GM12878 (cell line): ENCODE measurements around the gene RAPGEF4. TPM values are rescaled to one million over a fixed set of nuclear protein-coding genes. Genes with fewer than 3 reads are reported as not detected.

Source experiments
- ATAC-seq: fragments of 200-7000 bp; cut with Tn5 transposase; 3 replicates; pipeline ENCODE4 v1.9.1; 2020; ENCODE audit warnings: mild to moderate bottlenecking, moderate library complexity
- BruUV-seq: library from RNA; stranded (reverse); fragments of 400-500 nt; replicated peaks from 2 replicates; lab custom pipeline; 2021; lab: Mats Ljungman, UMichigan
- CTCF ChIA-PET: fragments of 300-600 bp; sonication (Branson Sonifier 250); formaldehyde crosslinking; extraction: SDS; loops from one replicate; lab custom pipeline; 2021; ENCODE audit warnings: inconsistent platforms; lab: Yijun Ruan, JAX
- POLR2A ChIA-PET: fragments of 350-600 bp; formaldehyde crosslinking; extraction: SDS; loops from one replicate; lab custom pipeline; 2021; ENCODE audit warnings: inconsistent platforms; lab: Charles Lee
- RAD21 ChIA-PET: fragments of 300-600 bp; sonication (Branson Sonifier 250); formaldehyde crosslinking; loops from one replicate; lab custom pipeline; 2023; ENCODE audit warnings: antibody characterized with exemption; ENCODE audit not compliant: unreplicated experiment; lab: Charles Lee
- SMC1A ChIA-PET: fragments of 300-600 bp; sonication (Branson Sonifier 250); formaldehyde crosslinking; loops from one replicate; lab custom pipeline; 2023; ENCODE audit not compliant: unreplicated experiment, uncharacterized antibody; lab: Charles Lee
- DNase-seq: peaks from one replicate; pipeline ENCODE4 v3.0.0-alpha.2; 2011; ENCODE audit warnings: low read depth, low spot score
- FAIRE-seq: peaks from 3 replicates; lab custom pipeline; 2011; peaks lifted over from hg19 to GRCh38; lab: Jason Lieb, UNC
- H2AFZ ChIP-seq: 2 replicates; pipeline ENCODE4 v1.6.0; 2011; ENCODE audit warnings: low read depth, low read length, control low read depth; ENCODE audit not compliant: control insufficient read depth
- H3K27ac ChIP-seq: 2 replicates; pipeline ENCODE4 v1.5.1; 2011; ENCODE audit warnings: control low read depth; ENCODE audit not compliant: control insufficient read depth, insufficient read depth
- H3K27me3 ChIP-seq, 2 experiments: replicated peaks in 1 of 2; 2 replicates each; pipeline versions ENCODE4 v1.6.0 to v1.6.1; 2011; ENCODE audit warnings: low read length in 1 of 2; ENCODE audit not compliant: control insufficient read depth in 2 of 2, insufficient read depth in 2 of 2
- H3K36me3 ChIP-seq, 2 experiments: 2 replicates each; pipeline ENCODE4 v1.5.1; 2011; ENCODE audit warnings: low read length in 1 of 2; ENCODE audit not compliant: control insufficient read depth in 2 of 2, insufficient read depth in 2 of 2
- H3K4me1 ChIP-seq: 2 replicates; pipeline ENCODE4 v1.6.1; 2011; ENCODE audit warnings: mild to moderate bottlenecking, low read length, moderate library complexity, mixed read lengths; ENCODE audit not compliant: control insufficient read depth, insufficient read depth
- H3K4me2 ChIP-seq: 2 replicates; pipeline ENCODE4 v1.6.0; 2011; ENCODE audit warnings: control low read depth; ENCODE audit not compliant: control insufficient read depth, insufficient read depth
- H3K4me3 ChIP-seq: fragments of 200-600 bp; sonication (generic); 2 replicates; pipeline ENCODE4 v1.5.1; 2016
- H3K79me2 ChIP-seq: 2 replicates; pipeline ENCODE4 v1.6.0; 2011; ENCODE audit warnings: low read length; ENCODE audit not compliant: control insufficient read depth, insufficient read depth
- H3K9ac ChIP-seq: 2 replicates; pipeline ENCODE4 v1.8.0; 2011; ENCODE audit warnings: low read length, control low read depth, mixed read lengths; ENCODE audit not compliant: control insufficient read depth, insufficient read depth
- H3K9me3 ChIP-seq: replicated peaks from 3 replicates; pipeline ENCODE4 v1.5.1; 2011; ENCODE audit warnings: mild to moderate bottlenecking, low read length; ENCODE audit not compliant: control insufficient read depth, insufficient read depth
- H4K20me1 ChIP-seq: 2 replicates; pipeline ENCODE4 v1.6.0; 2011; ENCODE audit not compliant: control insufficient read depth, insufficient read depth
- JUND ChIP-seq: IDR thresholded peaks from 2 replicates; pipeline ENCODE4 v1.6.1; 2012; ENCODE audit warnings: low read depth, mild to moderate bottlenecking, low read length, improper control_type of control experiment, moderate library complexity
- SUPT20H ChIP-seq: IDR thresholded peaks from 2 replicates; pipeline ENCODE4 v1.6.1; 2011; ENCODE audit warnings: low read depth, mild to moderate bottlenecking, low read length, moderate library complexity, borderline replicate concordance; ENCODE audit not compliant: control insufficient read depth
- ZBTB11 ChIP-seq: fragments of 450-650 bp; formaldehyde crosslinking; IDR thresholded peaks from 2 replicates; pipeline ENCODE4 v1.5.0; 2022; ENCODE audit warnings: mild to moderate bottlenecking, missing genetic modification characterization
- ZNF384 ChIP-seq: IDR thresholded peaks from 2 replicates; pipeline ENCODE4 v1.6.1; 2012; ENCODE audit warnings: low read depth, mild to moderate bottlenecking, low read length, improper control_type of control experiment, borderline replicate concordance
- in situ Hi-C: fragments of 300-500 bp; cut with MboI; formaldehyde crosslinking; loops from 9 replicates; pipeline ENCODE4 v1.14.3; 2018; ENCODE audit warnings: mixed read lengths
- intact Hi-C: fragments of 100-400 bp; cut with micrococcal nuclease; formaldehyde crosslinking; loops from one replicate; pipeline ENCODE4 v1.14.2; 2022; ENCODE audit not compliant: unreplicated experiment
- polyA plus RNA-seq, 11 experiments: library from polyadenylated mRNA; depleted of rRNA in 4 of 11; unstranded in 6 of 11; stranded (reverse) in 5 of 11; fragments of >200 nt; fragmentation: Nextera tagmentation in 4 of 11; fragmentation: Illumina TruSeq in 1 of 11; extraction: Ambion mirVana in 4 of 11; extraction: Trizol in 1 of 11; gene quantifications; 1 replicate in 1 of 11; 2 replicates in 10 of 11; pipeline versions ENCODE4 v1.2.1 to v1.2.3, GENCODE V29; 2011 to 2016; ENCODE audit warnings: inconsistent platforms in 2 of 11, missing spikeins in 2 of 11, low read depth in 1 of 11
- total RNA-seq, 4 experiments: library from RNA; depleted of rRNA in 3 of 4; stranded (reverse); fragments of >200 nt in 3 of 4; fragmentation: Illumina TruSeq in 1 of 4; extraction: Trizol in 1 of 4; gene quantifications; 2 replicates each; pipeline versions ENCODE4 v1.2.1 to v1.2.3, GENCODE V29; 2013 to 2021

The RAPGEF4 gene
- total and polyA plus RNA-seq, 10 of the 15 experiments (the other 5 are each of a cell fraction or from before 2014, with no cell fraction given): 0.18 TPM; not detected in 8

- POLR2A ChIA-PET: no interaction called here
- no peak overlapping the region for H3K4me3 ChIP-seq
- no peak for FAIRE-seq
- no peaks in the 10 kb centered on the region; a peak in 1 of 4 replicates for H3K27me3 ChIP-seq
- no peaks in the 10 kb centered on the region for H3K9me3 ChIP-seq
- in situ Hi-C loops: no loop called here
- no peaks in the 10 kb centered on the region for H3K79me2 ChIP-seq
- no peak for ATAC-seq
- TF ChIP-seq ZBTB11 (CRISPR knock-in tag): no peak
- no peak for TF ChIP-seq SUPT20H
- no peak for TF ChIP-seq JUND
- no peak for TF ChIP-seq ZNF384
- H3K4me1 ChIP-seq: no peaks in the 10 kb centered on the region
- RAD21 ChIA-PET: no interaction called here
- BruUV-seq: no TSS peak
- DNase-seq: no peak
- intact Hi-C loops: no loop called here
- no peak overlapping the region for H2AFZ ChIP-seq
- SMC1A ChIA-PET: no interaction called here
- H3K9ac ChIP-seq: no peak overlapping the region
- H3K27ac ChIP-seq: no peak overlapping the region
- H4K20me1 ChIP-seq: no peaks in the 10 kb centered on the region
- H3K4me2 ChIP-seq: no peak overlapping the region
- CTCF ChIA-PET: no interaction called here
- H3K36me3 ChIP-seq: no peaks in the 10 kb centered on the region
Observed at GRCh38 chr2:172957734-172958133, 222.1 kb downstream of the RAPGEF4 start.
